GM04503 (cell line): Measurements from ENCODE around the gene UMPS.
A peak's percentile ranks its signal among the peaks of the same experiment; 100 is the strongest.
"Not testable (repeated sequence)": the region's sequence is repeated elsewhere in the genome, so short reads cannot be mapped to it uniquely, and the experiment has no call there.

Experiments used
- DNase-seq: peaks from one replicate; pipeline ENCODE4 v3.0.0-alpha.2; 2012; ENCODE audit warnings: low read depth

UMPS gene

GRCh38 chr3:124780356-124780755 lies 50.1 kb downstream of the UMPS start:
- peak; percentile 89 for DNase-seq

GRCh38 chr3:124780761-124781475 lies 50.7 kb downstream of the UMPS start:
- peak; percentile 73 for DNase-seq

GRCh38 chr3:124781476-124782376 lies 51.5 kb downstream of the UMPS start:
- DNase-seq: no peak

DNA sequence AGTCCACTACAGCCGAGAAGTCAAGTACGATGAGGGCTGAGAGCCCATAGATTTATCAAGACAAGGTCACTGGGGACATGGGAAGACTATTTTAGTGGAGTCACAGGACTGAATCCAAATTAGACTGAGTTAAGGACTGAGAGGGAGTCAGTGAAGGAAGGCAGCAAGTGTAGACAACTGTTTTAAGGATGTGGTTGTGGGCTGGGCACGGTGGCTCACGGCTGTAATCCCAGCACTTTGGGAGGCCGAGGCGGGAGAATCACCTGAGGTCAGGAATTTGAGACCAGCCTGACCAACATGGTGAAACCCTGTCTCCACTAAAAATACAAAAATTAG lies 52.1 kb downstream of the UMPS start:
- not testable (repeated sequence) for DNase-seq

DNA sequence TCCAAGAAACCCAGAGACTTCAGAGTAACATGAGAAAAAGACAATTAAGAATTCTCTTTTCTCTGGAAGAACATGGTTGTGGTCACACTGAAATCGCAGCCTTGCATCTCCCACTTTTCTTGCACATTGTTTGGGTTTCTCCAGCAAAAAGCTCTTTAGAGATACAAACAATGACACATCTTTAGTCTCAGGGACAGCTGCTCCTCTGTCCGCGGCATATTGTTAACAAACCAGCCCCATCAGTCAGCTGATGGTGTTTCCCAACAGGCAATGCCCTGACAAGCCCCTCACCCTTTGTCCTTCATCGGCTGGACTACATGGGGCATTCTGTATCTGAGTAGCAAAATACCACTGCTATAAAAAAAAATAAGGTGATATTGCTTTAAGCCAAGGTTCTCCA lies 53.4 kb downstream of the UMPS start:
- no peak for DNase-seq

DNA sequence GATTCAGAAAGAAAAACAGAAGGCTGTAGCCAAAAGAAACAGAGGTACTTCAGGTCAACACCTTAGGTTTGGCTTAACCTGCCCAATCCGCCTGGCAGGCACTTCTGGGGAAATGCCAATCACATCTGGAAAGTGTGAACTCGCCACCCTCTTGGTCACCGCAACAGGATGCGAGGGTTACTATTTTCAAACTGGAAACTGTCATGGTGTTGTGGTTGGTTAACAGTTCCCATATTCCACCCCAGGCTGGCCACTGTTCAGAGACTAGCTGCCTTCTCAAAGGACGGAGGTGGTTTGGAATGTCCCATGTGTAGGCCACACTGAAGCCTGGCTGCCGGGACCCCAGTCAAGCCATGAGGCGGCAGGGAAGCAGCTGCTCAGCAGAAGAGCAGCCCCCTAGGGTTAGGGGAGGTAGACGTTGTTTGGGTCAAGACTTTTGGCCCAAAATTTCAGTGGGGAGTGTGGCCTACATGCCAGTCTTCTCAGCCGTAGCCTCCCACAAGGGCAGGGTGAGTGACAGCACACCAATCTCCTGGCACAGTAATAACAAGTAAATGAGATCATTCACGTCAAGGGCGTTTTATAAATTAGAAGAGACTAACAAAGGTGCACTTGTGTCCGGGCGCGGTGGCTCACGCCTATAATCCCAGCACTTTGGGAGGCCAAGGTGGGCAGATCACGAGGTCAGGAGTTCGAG lies 54.6 kb downstream of the UMPS start:
- DNase-seq: no peak

DNA sequence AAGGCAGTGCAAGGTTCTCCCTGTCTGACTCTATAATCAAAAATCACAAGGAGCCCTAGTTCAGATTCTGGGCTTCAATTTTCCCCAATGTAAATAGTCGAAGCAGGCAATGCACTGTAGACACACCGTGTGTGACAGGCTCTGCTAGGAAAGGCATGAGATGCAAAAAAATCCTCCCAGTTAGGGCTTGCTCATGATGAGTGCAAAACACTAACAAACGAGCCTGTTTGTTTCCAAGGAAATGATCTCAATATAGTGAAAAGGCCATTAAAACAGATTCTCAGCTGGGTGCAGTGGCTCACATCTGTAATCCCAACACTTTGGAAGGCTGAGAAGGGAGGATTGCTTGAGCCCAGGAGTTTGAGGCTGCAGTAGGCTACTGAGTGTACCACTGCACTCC lies 55.7 kb downstream of the UMPS start:
- DNase-seq: no peak

- DNase-seq: no peak
Measured at GRCh38 chr3:124786511-124787241, 56.4 kb downstream of the UMPS start.

DNA sequence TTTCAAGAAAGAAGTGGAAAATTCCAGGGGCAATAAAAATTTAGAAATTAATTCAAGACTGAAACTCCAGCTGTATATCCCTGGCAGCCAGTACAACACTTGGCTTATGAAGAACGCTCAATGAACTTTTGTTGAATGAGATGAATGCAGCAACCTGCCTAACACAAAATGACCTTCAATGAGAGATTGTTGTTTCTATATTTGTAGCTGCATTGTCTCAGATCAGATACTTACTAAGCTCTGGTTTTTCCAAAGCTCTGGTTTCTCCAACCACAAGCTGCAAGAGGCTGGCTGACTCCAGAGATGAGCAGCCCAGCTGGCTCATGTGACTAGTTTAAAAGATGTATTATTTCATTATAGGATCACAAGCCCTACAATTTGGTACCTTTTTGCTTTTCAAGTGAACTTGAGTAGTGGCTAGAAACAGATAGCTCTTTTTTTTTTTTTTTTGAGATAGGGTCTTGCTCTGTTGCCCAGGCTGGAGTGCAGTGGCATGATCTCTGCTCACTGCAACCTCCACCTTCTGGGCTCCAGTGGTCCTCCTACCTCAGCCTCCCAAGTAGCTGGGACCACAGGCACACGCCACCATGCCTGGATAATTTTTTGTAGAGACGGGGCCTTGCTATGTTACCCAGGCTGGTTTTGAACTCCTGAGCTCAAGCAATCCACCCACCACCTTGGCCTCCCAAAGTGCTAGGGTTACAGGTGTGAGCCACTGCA lies 57.4 kb downstream of the UMPS start:
- no peak for DNase-seq

GRCh38 chr3:124788254-124788745 lies 58.0 kb downstream of the UMPS start:
- no peak for DNase-seq

DNA sequence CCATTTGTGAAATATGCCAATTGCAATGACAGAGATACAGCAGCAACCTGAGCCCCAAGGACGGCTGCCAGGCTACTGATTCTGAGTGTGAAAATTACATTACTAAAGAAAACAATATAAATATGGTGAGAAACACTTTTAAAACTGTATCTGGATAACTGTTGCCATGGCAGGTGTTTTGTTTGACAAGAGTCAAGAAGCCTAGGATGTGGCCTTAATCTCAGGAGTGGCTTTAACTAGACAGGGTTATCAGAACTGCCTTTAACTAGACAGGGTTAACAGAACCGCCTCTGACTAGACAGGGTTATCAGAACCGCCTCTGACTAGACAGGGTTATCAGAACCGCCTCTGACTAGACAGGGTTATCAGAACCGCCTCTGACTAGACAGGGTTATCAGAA lies 58.9 kb downstream of the UMPS start:
- DNase-seq: not testable (repeated sequence)

- peak; percentile 91 for DNase-seq
Measured at GRCh38 chr3:124791142-124791541, 60.9 kb downstream of the UMPS start.

GRCh38 chr3:124791639-124792151 lies 61.4 kb downstream of the UMPS start:
- DNase-seq: peak; percentile 96

DNA sequence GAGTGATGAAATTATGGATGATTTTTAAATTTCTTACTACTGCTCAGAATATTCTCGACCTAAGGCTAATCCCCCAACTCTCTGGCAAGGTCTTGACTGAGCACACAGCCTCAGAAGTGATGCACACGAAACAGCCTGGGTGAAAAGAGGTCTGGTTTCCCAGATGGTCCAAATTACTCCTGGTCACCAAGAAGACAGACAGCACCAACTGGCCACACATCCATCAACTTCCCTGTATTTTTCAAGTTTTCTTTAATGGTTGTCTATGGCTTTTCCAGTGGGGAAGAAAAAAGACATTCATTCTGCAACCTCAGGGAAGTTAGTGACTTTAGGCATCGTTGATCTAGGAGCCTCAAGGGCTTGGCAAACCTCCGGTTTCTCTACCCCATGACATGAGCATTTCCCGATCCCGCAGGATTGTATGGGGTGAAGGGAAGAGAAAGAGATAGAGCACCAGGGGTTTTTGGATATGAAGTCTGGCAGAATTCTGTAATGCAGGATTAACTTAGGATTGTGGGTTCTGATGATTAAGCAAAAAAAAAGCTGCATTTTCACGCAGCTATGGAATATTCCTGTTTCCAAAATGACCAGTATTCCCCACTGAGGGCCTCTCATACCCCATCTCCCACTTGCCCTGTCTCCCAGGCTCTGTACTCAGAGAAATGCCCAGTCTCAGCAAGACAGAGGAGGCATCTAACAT lies 62.2 kb downstream of the UMPS start:
- no peak for DNase-seq

DNA sequence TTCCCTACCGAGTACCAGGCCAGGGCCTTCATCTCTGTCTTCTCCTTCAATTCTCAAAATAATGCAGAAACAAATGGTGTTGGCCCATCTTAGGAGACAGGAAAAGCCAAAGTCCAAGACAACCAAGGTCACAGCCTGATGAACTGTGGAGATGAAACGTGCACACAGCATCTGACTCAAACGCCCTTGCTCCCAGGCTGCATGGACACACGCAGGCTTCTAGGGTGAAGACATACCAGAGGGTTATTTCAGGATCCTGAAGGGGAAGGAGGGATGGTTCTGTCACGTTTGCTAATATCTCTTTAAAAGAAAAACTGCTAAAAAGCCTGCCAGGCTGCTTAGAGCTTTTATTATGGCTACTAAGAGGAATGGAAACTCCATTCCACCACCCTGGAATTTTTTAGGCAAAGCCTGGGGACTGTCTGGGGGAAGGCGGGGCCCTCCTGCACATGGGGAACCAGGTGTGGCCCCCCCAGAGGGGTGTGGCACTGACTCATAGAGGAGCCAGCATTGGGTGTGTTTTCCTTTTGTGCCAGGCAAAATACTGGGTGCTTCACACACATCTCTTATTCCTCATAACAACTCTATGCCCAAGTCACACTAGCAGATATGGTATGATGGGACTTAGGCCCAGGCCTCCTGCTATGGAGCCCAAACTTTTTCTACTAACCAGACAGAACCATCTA lies 62.9 kb downstream of the UMPS start:
- peak; percentile 88 for DNase-seq

- no peak for DNase-seq
Measured at GRCh38 chr3:124796477-124796876, 66.2 kb downstream of the UMPS start.

GRCh38 chr3:124797426-124797945 lies 67.2 kb downstream of the UMPS start:
- no peak for DNase-seq
